ENCODE data around the gene PRKAG1.

DNA sequence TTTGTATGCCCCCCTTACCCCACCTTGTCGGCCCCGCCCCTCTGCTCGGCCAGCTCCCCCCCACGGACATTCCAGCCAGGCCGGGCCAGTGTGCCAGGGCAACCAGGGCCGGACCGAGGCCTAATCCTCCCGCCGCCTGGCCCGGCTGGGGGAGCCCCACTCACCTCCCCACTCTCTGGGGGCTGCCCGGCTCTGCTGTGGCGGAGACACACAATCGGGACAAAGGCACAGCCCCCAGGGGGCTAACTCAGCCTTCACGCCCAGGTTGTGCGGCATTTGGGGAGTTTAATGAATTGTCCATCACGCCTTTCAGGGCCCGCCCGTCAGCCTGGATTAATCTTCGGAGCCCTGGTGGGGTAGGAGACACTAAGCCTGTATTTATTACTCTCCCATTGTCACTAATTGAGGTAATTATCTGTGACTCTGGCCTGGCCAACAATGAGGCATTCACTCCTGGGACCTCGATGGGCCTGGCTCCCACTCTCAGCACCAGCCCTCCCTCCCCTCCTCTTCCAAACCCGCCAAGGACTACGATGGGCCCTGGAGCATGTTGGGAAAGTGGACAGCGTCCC is 31.8 kb downstream of the PRKAG1 start:
- TF ChIP-seq, protein P1, sequence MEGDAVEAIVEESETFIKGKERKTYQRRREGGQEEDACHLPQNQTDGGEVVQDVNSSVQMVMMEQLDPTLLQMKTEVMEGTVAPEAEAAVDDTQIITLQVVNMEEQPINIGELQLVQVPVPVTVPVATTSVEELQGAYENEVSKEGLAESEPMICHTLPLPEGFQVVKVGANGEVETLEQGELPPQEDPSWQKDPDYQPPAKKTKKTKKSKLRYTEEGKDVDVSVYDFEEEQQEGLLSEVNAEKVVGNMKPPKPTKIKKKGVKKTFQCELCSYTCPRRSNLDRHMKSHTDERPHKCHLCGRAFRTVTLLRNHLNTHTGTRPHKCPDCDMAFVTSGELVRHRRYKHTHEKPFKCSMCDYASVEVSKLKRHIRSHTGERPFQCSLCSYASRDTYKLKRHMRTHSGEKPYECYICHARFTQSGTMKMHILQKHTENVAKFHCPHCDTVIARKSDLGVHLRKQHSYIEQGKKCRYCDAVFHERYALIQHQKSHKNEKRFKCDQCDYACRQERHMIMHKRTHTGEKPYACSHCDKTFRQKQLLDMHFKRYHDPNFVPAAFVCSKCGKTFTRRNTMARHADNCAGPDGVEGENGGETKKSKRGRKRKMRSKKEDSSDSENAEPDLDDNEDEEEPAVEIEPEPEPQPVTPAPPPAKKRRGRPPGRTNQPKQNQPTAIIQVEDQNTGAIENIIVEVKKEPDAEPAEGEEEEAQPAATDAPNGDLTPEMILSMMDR (IDR thresholded peaks at IDR 0.05), result no peak
- TF ChIP-seq POLR2A (IDR thresholded peaks at IDR 0.05) (no peak), EP300 (IDR thresholded peaks at IDR 0.05) (no peak), POLR2AphosphoS5 (IDR thresholded peaks at IDR 0.05) (no peak)
